Measurements from ENCODE around the gene SLC8A1.

DNA sequence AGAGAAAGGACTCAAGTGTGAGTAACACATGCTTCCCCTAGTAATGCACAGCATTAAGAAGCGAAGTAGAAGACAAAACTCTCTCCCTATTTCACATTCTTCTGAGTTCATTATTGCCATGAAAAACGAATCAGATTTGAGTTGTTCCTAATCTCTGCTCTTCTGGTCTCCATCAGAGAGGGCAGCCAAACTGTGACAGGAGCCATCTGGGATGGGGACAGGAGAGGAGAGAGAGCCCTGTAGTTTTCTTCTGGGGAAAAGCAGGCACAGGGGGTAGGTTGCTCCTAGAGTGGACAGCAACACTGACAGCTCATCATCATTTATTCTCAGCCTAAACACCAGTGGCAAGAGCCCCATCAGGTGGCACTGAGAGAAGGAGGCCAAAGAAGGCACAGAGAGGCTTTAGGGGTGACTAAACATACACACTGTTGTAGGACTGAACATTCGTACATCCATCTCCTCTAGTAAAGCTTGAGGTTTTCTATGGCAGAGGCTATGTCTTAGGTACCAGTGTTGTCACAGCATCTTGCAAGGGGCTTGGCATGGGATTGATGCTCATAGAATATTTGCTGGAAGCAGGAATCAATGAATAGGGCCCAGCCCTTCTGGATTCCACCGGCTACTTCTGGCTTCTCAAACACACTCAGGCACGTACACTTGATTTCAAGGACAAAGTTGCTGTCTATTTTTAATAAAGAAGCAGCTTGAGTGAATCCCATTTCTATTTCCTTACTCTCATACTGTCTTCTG, 33.1 kb downstream of the SLC8A1 start:
- no peak for TF ChIP-seq POLR2AphosphoS5 (IDR thresholded peaks at IDR 0.05; ENCODE audit: borderline replicate concordance, low read depth, low read length)
- no peak for TF ChIP-seq EZH2 (IDR thresholded peaks at IDR 0.05)
